Superior temporal gyrus (tissue), 1 donor: ENCODE measurements around the gene COA1.
A peak's percentile ranks its signal among the peaks of the same experiment; 100 is the strongest.

Experiments used
- DNase-seq: peaks from one replicate; pipeline ENCODE4 v3.0.0-alpha.2; 2016; ENCODE audit errors: extremely low spot score

The COA1 gene

DNA sequence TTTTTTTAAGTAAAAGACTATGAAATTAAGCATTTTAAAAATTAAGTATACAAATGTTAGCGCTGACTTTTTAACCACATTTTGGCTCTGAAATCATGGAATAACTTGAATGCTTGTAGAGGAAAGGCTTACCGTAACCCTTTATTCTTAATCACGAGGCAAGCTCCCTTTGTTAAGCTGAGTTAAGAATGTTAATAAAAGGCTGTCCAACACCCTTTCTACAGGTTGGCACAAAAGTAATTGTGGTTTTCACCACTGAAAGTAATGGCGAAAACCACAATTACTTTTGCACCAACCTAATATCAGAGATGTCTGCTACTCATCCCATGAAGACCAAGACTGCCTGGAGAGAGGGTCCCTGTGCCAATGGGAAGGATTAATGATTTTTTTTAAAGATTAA lies 75.9 kb downstream of the COA1 start:
- DNase-seq = no peak

DNA sequence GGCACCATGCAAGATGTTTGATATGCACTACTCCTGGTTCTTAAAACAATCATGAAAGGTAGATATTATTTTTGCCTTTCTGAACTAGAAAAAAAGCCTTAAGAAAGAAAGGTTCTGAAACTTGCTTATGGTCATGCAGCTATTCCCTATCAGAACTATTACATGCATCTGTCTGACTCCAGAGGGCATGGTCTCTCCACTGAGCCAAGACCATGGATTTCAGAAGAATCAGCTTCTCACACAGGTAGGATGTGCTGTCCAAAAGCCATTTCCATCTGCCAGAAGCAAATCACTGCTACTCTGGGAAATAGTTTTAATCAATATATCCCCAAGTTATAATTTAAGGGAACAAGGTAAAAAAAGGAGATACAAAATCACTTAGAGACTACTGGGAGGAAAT lies 77.0 kb downstream of the COA1 start:
- DNase-seq = no peak

DNA sequence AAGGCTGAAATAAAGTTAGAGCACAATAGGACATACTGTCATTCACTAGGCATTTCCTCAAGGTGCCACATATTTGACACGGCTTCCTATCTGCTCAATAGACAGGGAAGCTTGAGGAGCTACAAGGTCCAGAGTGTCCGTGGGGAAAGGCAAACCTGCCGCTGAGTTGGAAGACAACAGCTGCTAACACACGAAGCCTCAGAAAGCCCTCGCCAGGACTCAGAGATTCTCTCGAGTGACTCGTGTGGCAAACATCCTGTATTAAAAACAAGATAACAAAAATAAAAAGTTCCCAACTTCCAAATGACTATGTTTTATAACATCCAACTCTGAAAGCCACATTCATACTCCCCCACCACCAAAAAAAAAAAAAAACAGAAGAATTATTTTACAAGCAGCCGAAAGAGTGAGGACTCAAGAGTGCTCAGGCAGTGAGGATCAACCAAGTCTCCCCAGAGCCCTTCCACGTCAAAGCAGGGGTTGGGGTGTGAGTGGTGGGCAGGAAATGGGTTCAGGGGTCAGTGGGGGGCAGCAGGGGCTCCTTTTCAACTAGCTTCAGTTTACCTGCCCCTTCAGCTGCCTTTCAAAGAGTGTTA lies 78.8 kb downstream of the COA1 start:
- no peak for DNase-seq

DNA sequence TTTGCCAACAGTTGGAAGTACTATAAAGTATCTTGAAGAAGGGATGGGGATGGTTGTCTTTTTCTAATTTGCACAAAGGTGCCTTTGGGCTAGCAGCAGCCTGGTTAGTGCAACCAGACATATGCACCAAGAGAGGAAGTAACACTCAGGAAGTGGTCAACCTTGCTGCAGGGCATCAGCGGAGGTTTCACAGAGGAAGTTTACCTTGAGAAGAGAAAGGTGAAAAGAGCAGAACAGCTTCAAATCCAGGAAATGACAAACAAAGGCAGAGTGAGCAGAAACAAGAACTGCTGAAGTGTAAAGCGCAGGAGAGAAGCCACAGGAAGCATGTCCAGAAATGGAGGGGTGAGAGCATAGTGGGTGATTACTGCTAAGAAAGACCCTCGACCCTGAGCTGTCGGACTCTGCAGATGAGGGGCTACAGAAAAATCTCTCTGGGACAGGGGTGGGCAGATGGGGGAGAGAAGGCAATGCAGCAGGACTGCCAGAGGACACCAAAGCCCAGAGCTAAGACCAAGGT lies 79.5 kb downstream of the COA1 start:
- DNase-seq = peak; percentile 36

DNA sequence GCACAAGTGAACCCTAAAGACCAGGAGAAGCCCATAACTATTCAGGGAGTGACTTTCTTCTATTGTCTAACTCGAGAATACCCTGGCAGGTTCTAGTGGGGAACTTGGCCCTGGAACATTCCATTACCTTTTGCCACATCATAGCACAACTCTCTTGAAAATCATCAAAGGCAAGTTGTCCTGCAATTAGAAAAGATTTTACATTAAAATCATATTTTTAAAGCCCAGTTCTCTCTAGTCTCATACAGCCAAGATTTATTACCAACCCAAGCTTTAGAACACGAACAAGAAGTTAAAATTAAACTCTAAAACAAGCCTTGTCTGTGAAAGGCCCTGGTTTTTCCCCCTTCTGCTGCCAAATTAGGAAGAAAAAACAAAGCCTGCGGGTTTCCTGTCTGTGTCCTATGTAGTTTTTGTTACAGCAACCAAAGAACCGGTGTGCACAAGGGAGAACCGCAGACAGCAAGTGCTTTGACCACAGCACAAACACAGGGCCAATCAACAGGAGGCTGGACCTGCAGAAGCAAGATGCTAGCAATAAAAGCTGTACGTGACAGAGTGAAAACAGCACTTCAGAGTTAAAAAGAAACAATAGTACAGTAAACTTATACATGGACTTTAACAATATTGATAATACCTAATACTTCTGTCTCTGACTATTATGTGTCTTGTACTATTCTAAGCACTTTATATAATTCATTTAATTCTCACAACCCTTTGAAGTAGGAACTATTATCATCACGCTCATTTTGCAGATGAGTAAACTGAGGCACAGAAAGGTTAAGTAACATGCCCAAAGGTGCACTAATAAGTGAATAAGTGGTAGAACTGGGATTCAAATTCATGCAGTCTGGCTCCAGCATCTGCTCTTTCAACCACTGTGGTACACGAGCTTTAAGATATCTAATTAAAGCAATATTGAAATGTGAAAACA lies 80.6 kb downstream of the COA1 start:
- DNase-seq = peak; percentile 58

DNA sequence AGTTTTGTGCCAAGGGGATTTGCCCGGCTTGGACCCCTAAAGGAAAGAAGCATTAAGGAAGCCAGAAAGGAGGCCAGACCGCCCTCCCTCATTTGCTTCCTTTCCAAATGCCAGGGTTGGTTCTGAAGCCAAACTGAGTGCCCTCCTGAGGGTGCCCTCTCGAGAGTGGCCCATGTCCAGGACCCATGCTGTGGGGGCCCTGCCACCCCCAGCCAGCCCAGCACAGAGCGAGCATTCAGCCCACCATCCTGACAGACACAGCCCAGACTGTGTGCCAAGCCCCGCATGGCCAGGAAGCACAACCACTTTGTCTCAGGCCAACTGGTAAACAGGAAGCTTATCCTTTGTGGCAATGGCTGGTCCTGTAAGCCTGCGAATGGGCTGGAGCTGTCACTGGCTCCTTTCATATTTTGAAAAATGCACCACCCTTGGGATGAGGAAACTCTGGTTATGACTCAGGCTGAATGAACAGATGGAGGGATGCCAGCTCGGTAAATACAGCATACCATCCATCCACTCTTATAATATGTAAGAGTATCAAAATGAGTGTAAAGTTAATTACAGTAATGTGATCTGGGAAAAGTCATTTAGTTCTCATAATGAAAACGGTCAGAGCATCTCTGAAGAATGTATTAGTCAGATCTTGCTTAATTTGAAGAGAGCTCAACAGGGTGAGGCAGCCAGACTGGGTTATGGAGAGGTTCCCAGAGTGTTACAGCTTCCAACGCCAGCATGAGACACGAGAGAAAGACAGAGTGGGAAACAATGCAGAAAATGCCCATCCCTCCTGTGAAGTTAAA lies 81.5 kb downstream of the COA1 start:
- peak; percentile 77 for DNase-seq

- peak; percentile 25 for DNase-seq
Observed at GRCh38 chr7:43647339-43647672, 82.0 kb downstream of the COA1 start.

DNA sequence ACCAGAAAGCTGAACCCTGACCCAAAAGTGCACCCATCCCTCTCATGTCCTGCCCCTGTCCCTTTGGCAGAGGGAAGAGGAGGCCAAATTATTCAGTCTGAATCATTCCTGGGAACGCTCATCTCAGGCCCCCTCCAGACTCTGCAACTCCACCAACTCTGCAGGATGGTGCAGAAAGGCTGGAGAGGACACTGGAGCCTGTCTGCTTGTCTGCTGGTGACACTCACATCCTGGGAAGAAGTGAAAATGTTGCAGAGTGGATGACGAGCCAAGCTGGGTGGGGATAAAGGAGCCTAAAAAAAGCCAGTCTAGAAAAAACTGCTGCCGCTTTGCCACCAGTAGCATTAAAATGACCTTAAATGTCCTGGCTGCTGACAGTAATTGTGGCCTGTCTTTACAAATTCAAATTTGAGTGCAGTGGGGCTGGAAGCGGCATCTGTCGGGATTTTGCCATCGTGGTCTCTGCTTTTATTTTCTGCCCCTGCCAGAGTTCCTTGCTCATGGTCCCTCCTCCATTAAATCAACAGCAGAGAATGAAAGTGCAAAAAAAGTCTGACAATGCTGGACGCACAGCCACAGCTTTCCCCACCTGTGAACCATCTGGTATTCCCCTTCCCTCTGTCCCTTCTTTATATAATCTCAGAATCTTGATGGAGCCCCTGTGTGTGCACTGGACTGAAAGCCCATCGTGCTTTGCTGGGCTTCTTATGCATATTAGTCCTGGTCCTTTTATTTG lies 82.6 kb downstream of the COA1 start:
- DNase-seq = peak; percentile 59

DNA sequence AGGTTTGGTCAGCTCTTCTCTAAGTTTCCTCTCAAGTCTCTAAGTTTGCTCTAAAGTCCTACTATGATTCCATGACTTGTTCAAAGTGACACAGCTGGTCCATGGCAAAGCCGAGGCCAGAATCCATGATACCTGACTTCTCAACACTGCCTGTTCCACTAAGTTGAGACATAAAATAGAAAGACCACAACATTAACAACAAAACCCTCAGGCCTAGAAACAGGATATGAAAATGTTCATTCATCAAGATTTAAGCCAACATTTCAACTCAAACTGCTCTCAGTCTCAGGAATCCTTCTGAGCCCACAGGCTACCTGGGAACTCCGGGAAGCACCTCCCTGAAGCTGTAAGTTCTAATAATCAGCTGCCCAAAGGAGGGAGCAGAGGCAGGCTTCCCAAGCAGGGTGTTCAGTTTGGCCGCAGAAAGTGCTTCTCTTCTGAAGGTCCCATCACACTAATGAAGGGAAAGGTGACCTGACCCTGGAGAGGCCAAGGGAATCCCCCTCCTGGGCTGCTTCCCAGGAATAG lies 83.6 kb downstream of the COA1 start:
- DNase-seq = no peak

DNA sequence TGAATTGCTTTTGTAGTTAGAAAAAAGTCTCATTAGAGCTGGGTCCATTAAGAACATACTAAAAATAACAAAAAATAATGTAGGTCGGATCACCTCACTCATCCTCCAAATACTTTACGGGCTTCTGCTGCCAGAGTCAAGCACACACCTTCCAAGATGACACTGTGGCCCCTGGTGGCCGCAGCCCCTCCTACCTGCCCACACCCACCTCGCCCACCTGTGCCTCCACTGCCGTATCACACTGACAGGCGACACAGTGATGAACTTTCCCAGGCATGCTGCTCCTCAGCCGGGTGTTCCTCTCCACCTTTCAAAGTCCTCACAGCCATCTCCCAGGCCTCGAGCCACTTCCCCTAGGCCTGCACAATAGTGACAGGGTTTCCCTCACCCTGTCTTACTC lies 85.5 kb downstream of the COA1 start:
- DNase-seq = no peak

GRCh38 chr7:43642897-43643630 lies 86.3 kb downstream of the COA1 start:
- no peak for DNase-seq

- no peak for DNase-seq
Observed at GRCh38 chr7:43640679-43641078, 88.6 kb downstream of the COA1 start.

GRCh38 chr7:43639858-43640491 lies 89.3 kb downstream of the COA1 start:
- no peak for DNase-seq

DNA sequence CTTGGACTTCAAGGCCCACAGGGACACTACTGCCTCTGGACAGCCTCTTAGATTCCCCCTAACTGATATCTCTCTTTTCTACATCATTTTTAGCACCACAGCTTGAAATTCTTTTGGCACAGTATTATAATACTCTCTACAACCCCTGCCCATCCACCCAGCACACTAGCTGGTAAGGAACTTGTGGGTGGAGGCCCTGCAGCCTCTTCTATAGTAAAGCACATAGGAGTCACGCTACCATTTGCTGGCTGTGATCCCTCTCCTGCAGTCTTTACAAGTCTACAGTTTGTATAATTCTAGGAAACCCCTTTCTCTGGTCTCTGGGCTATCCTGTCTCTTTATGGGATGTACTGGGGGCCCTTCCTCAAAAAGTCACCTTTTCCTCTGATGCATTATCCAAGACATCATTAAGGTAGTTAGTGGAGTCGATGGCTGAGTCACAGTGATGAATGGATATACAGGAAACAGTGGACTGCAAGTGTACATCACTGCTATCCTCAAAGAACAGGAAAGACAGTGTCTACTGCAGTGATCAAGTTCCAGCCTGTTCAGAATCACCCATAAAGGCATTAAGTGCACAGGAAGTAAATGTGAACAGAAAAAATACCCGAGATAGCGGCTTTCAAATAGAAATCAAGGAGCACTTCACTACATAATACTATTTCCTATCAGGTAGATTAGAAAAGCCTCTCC lies 92.1 kb downstream of the COA1 start:
- no peak for DNase-seq

- no peak for DNase-seq
Observed at GRCh38 chr7:43636093-43636492, 93.2 kb downstream of the COA1 start.

GRCh38 chr7:43634384-43634783 lies 94.9 kb downstream of the COA1 start:
- no peak for DNase-seq

- no peak for DNase-seq
Observed at GRCh38 chr7:43632746-43633145, 96.6 kb downstream of the COA1 start.

- no peak for DNase-seq
Observed at GRCh38 chr7:43631559-43631958, 97.8 kb downstream of the COA1 start.

DNA sequence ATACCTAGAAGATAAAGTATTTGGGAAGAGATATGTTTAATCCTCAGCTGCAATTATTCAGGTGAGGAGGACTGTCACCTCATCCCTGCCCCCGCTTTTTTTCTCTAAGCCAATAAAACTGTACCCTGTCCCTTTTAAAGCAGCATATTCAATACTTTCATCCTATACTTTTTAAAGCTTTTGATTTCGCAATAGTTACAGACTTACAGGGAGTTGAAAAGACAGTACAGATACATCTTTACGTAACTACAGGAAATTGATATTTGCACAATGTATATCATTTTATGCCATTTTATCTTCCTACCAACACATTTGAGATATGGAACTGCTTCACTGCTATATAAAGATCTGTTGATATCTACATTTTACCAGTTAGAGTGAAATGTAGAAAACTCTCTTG lies 98.8 kb downstream of the COA1 start:
- DNase-seq = no peak

GRCh38 chr7:43629857-43630256 lies 99.5 kb downstream of the COA1 start:
- no peak for DNase-seq
